ENCODE measurements around the gene NINJ1. TPM values are rescaled to one million over a fixed set of nuclear protein-coding genes. Genes with fewer than 3 reads are reported as not detected.

The NINJ1 gene
- total and polyA plus RNA-seq, 2 of the 8 experiments (the other 6 are each of a cell fraction or from before 2014, with no cell fraction given) = 28.2 to 65.6 TPM

DNA sequence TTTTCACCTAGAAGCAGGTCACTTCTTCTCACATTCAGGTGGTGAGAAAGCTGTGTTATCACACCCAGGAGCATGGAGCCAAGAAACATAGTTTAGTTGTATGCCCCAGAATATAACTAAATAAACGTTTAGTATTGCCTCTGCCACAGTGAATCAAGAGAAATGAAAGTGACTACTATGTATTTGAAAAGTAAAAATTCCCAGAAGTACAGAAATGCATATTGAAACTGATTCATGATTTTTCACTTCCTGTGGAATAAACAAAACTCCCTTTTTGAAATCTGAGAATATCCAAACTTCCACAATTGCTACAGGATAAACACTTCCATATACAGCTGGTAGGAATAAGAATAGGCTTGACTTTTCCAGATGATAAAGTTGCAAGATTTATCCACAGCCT, 15.3 kb upstream of the NINJ1 start:
- H2AK5ac ChIP-seq (ENCODE audit: low read depth, low read length) = no peak overlapping the region
- CTCF ChIA-PET (ENCODE audit: partially characterized antibody) = interaction anchor here (0.9 to 1.1 kb wide), 2 partner anchors 154 to 156 kb away, joined by 3 read pairs; no protein-coding TSS in a partner anchor
- H3K4me2 ChIP-seq (ENCODE audit: insufficient read depth in 1 of 2, low read depth in 2 of 2, low read length in 2 of 2) = no peak overlapping the region
- H2BK5ac ChIP-seq (ENCODE audit: low read depth, low read length) = no peak overlapping the region
- no peak overlapping the region for H3K4me3 ChIP-seq (ENCODE audit: extremely low read depth in 1 of 4, insufficient read depth in 2 of 4, low read depth in 3 of 4, low read length in 4 of 4)
- peaks cover 0 to 2% (median under 1%) of the 10 kb centered on the region in 4 experiments; a peak in 1 of 7 replicates for H3K4me1 ChIP-seq (replicated peaks in 1 of 4; ENCODE audit: control insufficient read depth in 3 of 4, insufficient read depth in 4 of 4, low read length in 3 of 4)
- H3K9ac ChIP-seq (replicated peaks in 1 of 4; ENCODE audit: extremely low read depth in 1 of 4, low read depth in 3 of 4, low read length in 3 of 4) = no peak overlapping the region
- H2BK12ac ChIP-seq (ENCODE audit: low read depth, low read length) = no peak overlapping the region
- H4K5ac ChIP-seq (ENCODE audit: insufficient read length, low read depth, low read length) = no peak overlapping the region
- no peaks in the 10 kb centered on the region; a peak in 1 of 8 replicates for H3K36me3 ChIP-seq (ENCODE audit: control insufficient read depth in 2 of 4, insufficient read depth in 4 of 4, low read length in 3 of 4)
- H4K20me1 ChIP-seq (replicated peaks in 1 of 2; ENCODE audit: control insufficient read depth in 1 of 2, insufficient read depth in 2 of 2, low read length in 2 of 2) = no peaks in the 10 kb centered on the region
- no peaks in the 10 kb centered on the region for H3K79me1 ChIP-seq (ENCODE audit: low read depth, low read length)
- POLR2A ChIA-PET (ENCODE audit: partially characterized antibody) = no interaction called here
- H2BK15ac ChIP-seq (ENCODE audit: low read length) = no peak overlapping the region
- no peak overlapping the region for H4K91ac ChIP-seq (replicated peaks; ENCODE audit: insufficient read length, low read length)
- no peak overlapping the region for H4K8ac ChIP-seq (ENCODE audit: extremely low read depth, insufficient read depth, low read length)
- FAIRE-seq (no peak), DNase-seq (ENCODE audit: low read depth in 1 of 2, low spot score in 2 of 2) (no peak)
- no peaks in the 10 kb centered on the region for H3K23me2 ChIP-seq (ENCODE audit: low read depth, low read length)
- no peak overlapping the region for H3K27ac ChIP-seq (ENCODE audit: low read depth, low read length)
- no peak overlapping the region for H3K56ac ChIP-seq (replicated peaks; ENCODE audit: insufficient read length, low read depth, low read length)
- H3K27me3 ChIP-seq (replicated peaks in 1 of 4; ENCODE audit: control insufficient read depth in 3 of 4, extremely low read depth in 1 of 4, insufficient read depth in 3 of 4, low read length in 3 of 4) = no peaks in the 10 kb centered on the region
- 81% methylated on average over 1 of the region's 1 CpG; no CpG with 5 or more reads in 1 of the 2 experiments for WGBS, 2 experiments (ENCODE audit: extremely low coverage in 1 of 2, insufficient coverage in 1 of 2, insufficient read length in 1 of 2, insufficient replicate concordance in 2 of 2, low coverage in 1 of 2, low lambda C conversion rate in 2 of 2, missing lambda C conversion rate in 1 of 2)
- H2BK20ac ChIP-seq (ENCODE audit: low read length) = no peak overlapping the region
- TF ChIP-seq SP4 (IDR thresholded peaks at IDR 0.05; ENCODE audit: low read length) (no peak), CBX5 (IDR thresholded peaks at IDR 0.05; ENCODE audit: low read depth, low read length) (no peak), CHD1 (IDR thresholded peaks at IDR 0.05; ENCODE audit: low read depth, low read length) (no peak), CREB1 (IDR thresholded peaks at IDR 0.05) (no peak), TEAD4 (IDR thresholded peaks at IDR 0.05; ENCODE audit: low read depth, low read length) (no peak), CEBPB (IDR thresholded peaks at IDR 0.05; ENCODE audit: low read depth, low read length) (no peak), GTF2F1 (IDR thresholded peaks at IDR 0.05; ENCODE audit: borderline replicate concordance, low read depth, low read length) (no peak), HDAC6 (IDR thresholded peaks at IDR 0.05; ENCODE audit: low read depth, low read length) (no peak)
- TF ChIP-seq, protein P1, sequence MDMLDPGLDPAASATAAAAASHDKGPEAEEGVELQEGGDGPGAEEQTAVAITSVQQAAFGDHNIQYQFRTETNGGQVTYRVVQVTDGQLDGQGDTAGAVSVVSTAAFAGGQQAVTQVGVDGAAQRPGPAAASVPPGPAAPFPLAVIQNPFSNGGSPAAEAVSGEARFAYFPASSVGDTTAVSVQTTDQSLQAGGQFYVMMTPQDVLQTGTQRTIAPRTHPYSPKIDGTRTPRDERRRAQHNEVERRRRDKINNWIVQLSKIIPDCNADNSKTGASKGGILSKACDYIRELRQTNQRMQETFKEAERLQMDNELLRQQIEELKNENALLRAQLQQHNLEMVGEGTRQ (IDR thresholded peaks at IDR 0.05; ENCODE audit: low read length) = no peak
- H2BK120ac ChIP-seq (replicated peaks; ENCODE audit: low read depth, low read length) = no peak overlapping the region
- no peak overlapping the region for H3K18ac ChIP-seq (ENCODE audit: extremely low read depth, low read length)
- no peak overlapping the region for H3K14ac ChIP-seq (ENCODE audit: insufficient read length)
- no peak overlapping the region for H3K4ac ChIP-seq (replicated peaks; ENCODE audit: insufficient read length, low read depth, low read length)
- H3K23ac ChIP-seq (ENCODE audit: insufficient read length) = no peak overlapping the region
- H3K9me3 ChIP-seq (ENCODE audit: insufficient read depth in 2 of 2, low read depth in 1 of 2, low read length in 1 of 2) = no peaks in the 10 kb centered on the region; a peak in 1 of 4 replicates
- no peak overlapping the region for H2AFZ ChIP-seq (ENCODE audit: low read length)
- no peaks in the 10 kb centered on the region for H3K79me2 ChIP-seq (ENCODE audit: control insufficient read depth in 1 of 2, insufficient read depth in 2 of 2, low read length in 2 of 2)

All from H1 (cell line).